HCT116 (cell line): ENCODE results near the gene PPY. TPM values are rescaled to one million over a fixed set of nuclear protein-coding genes. Genes with fewer than 3 reads are reported as not detected.

ENCODE experiments used
- ATAC-seq: fragments of 200-7000 bp; cut with Tn5 transposase; 2 replicates; pipeline ENCODE4 v1.9.1; 2020; ENCODE audit warnings: mild to moderate bottlenecking, moderate library complexity
- BruUV-seq: library from RNA; stranded (reverse); fragments of 400-500 nt; replicated peaks from 2 replicates; lab custom pipeline; 2021; lab: Mats Ljungman, UMichigan
- CTCF ChIA-PET: fragments of 300-600 bp; sonication (Branson Sonifier 250); formaldehyde crosslinking; loops from one replicate; lab custom pipeline; 2021; ENCODE audit warnings: antibody characterized with exemption; lab: Charles Lee
- POLR2A ChIA-PET: fragments of 300-600, 350-600 bp; sonication (Branson Sonifier 250); formaldehyde crosslinking; loops from one replicate; lab custom pipeline; 2021; ENCODE audit warnings: antibody characterized with exemption; lab: Charles Lee
- RAD21 ChIA-PET, 2 experiments: fragments of 300-600 bp; sonication (Branson Sonifier 250); formaldehyde crosslinking; loops; one replicate each; lab custom pipeline; 2023; ENCODE audit warnings: low total read pairs in 2 of 2; ENCODE audit not compliant: uncharacterized antibody in 2 of 2, unreplicated experiment in 2 of 2, low non-redundant PET in 1 of 2; lab: Charles Lee
- DNase-seq: peaks from one replicate; pipeline ENCODE4 v3.0.0-alpha.2; 2010; ENCODE audit warnings: low read depth, low spot score
- H2AFZ ChIP-seq: fragments of 200-600 bp; shearing (Covaris generic), sonication (generic); 2 replicates; pipeline ENCODE4 v1.6.1; 2017; ENCODE audit warnings: low read depth, mixed run types, mixed read lengths, antibody characterized with exemption, low read length; ENCODE audit not compliant: poor library complexity, severe bottlenecking
- H3K27ac ChIP-seq: 2 replicates; pipeline ENCODE4 v1.5.1; 2012; ENCODE audit warnings: low read depth, low read length
- H3K27me3 ChIP-seq: fragments of 200-600 bp; sonication (generic); 2 replicates; pipeline ENCODE4 v1.6.1; 2016; ENCODE audit warnings: mixed run types, low read length, mixed read lengths; ENCODE audit not compliant: insufficient read depth
- H3K36me3 ChIP-seq, 2 experiments: fragments of 200-500 bp in 1 of 2; fragments of 200-600 bp in 1 of 2; sonication (Bioruptor generic) in 1 of 2; sonication (generic) in 1 of 2; 2 replicates each; pipeline versions ENCODE4 v1.5.1 to v1.6.1; 2014 to 2016; ENCODE audit warnings: low read length in 2 of 2, inconsistent platforms in 1 of 2, mixed read lengths in 1 of 2, mixed run types in 1 of 2; ENCODE audit not compliant: insufficient read depth in 2 of 2, control insufficient read depth in 1 of 2
- H3K4me1 ChIP-seq, 2 experiments: fragments of 200-600 bp in 1 of 2; sonication (generic) in 1 of 2; 2 replicates each; pipeline versions ENCODE4 v1.5.1 to v1.6.1; 2012 to 2017; ENCODE audit warnings: low read length in 2 of 2, inconsistent platforms in 1 of 2, mild to moderate bottlenecking in 1 of 2, mixed read lengths in 1 of 2, mixed run types in 1 of 2, moderate library complexity in 1 of 2; ENCODE audit not compliant: insufficient read depth in 2 of 2, control insufficient read depth in 1 of 2
- H3K4me2 ChIP-seq: fragments of 200-600 bp; sonication (generic); 2 replicates; pipeline ENCODE4 v1.6.1; 2017; ENCODE audit warnings: mixed run types, low read length, mixed read lengths
- H3K4me3 ChIP-seq, 2 experiments: fragments of 200-600 bp in 1 of 2; sonication (generic) in 1 of 2; replicated peaks in 1 of 2; 2 replicates each; pipeline ENCODE4 v1.5.1; 2011 to 2016; ENCODE audit warnings: low read length in 2 of 2, control low read depth in 1 of 2, low read depth in 1 of 2, mild to moderate bottlenecking in 1 of 2, mixed read lengths in 1 of 2, mixed run types in 1 of 2
- H3K79me2 ChIP-seq: fragments of 200-600 bp; sonication (generic); 2 replicates; pipeline ENCODE4 v1.6.1; 2017; ENCODE audit warnings: mild to moderate bottlenecking, mixed run types, low read length, moderate library complexity, mixed read lengths; ENCODE audit not compliant: insufficient read depth
- H3K9ac ChIP-seq: fragments of 200-600 bp; sonication (generic); 2 replicates; pipeline ENCODE4 v1.6.1; 2016; ENCODE audit warnings: low read length, mixed read lengths
- H3K9me2 ChIP-seq: fragments of 200-600 bp; sonication (generic), shearing (Covaris generic); 2 replicates; pipeline ENCODE4 v1.6.1; 2017; ENCODE audit warnings: mixed run types, mild to moderate bottlenecking, moderate library complexity; ENCODE audit not compliant: insufficient read depth
- H3K9me3 ChIP-seq, 2 experiments: fragments of 200-500 bp in 1 of 2; fragments of 200-600 bp in 1 of 2; sonication (Bioruptor generic) in 1 of 2; sonication (generic) in 1 of 2; 2 replicates each; pipeline ENCODE4 v1.6.1; 2014 to 2017; ENCODE audit warnings: low read length in 2 of 2, mixed read lengths in 2 of 2, inconsistent platforms in 1 of 2, low read depth in 1 of 2, mild to moderate bottlenecking in 1 of 2, mixed run types in 1 of 2, moderate library complexity in 1 of 2; ENCODE audit not compliant: control insufficient read depth in 1 of 2, insufficient read depth in 1 of 2
- H4K20me1 ChIP-seq: fragments of 200-600 bp; sonication (generic), shearing (Covaris generic); 2 replicates; pipeline ENCODE4 v1.6.1; 2017; ENCODE audit warnings: mixed run types, mild to moderate bottlenecking, moderate library complexity; ENCODE audit not compliant: insufficient read depth
- SP1 ChIP-seq: IDR thresholded peaks from 2 replicates; pipeline ENCODE4 v1.6.1; 2012; ENCODE audit warnings: low read depth
- intact Hi-C: fragments of 100-400 bp; cut with micrococcal nuclease; formaldehyde crosslinking; loops from 2 replicates; pipeline ENCODE4 v1.10.0; 2022
- total RNA-seq: library from RNA; stranded (reverse); gene quantifications from one replicate; pipeline ENCODE4 v1.2.1, GENCODE V29; 2021; ENCODE audit not compliant: unreplicated experiment
- TF ChIP-seq, protein P1 (sequence below): IDR thresholded peaks from 2 replicates; pipeline ENCODE4 v1.6.1; 2012; ENCODE audit warnings: low read depth

Gene PPY
- total RNA-seq, 1 experiment from 2014 or later = not detected

DNA sequence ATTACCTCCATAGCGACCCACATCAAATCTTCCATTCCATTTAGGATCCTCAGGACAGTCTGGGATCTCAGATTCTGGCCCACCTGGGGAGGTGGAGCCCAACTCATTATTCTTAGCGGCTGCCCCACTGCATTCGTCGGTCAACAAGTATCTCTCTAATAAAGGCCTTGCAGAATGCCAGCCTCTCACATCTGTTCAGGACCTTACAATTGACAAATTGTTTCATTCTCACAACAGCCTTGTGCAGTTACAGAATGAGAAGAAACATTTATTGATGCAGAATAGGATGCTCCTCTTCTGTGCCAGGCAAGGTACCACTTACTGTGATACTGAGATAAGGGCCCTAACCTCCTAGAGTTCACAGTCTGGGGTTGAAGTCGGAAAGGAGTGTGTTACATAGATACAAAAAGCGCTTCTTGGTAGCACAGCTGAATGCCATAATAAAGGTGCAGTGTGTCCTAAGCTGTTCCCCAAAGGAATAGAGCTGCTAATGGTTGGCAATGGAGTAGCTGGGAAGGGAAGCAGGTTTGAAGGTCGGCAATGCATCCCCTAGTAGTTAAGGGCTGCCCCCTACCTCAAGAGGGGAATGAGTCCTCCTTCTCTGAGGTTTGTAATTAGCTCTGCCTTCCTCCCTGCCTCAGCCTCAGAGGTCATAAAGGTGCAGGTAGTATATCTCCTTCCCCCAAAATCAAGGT lies 32.6 kb downstream of the PPY start:
- no peak for ATAC-seq
- BruUV-seq = no TSS peak
- intact Hi-C loops = loop anchor here (10.0 kb wide), 1 partner anchor 455 kb away; the partner anchor contains the start of gene FAM171A2
- no peak for DNase-seq
- H3K4me2 ChIP-seq = no peak overlapping the region
- no peak overlapping the region for H3K4me3 ChIP-seq
- H2AFZ ChIP-seq = no peak overlapping the region
- H3K9me2 ChIP-seq = no peaks in the 10 kb centered on the region
- peaks cover 21 to 32% of the 10 kb centered on the region in 2 experiments for H3K4me1 ChIP-seq
- H3K27me3 ChIP-seq = no peaks in the 10 kb centered on the region
- H3K27ac ChIP-seq = no peak overlapping the region
- no peak overlapping the region for H3K9ac ChIP-seq
- H3K79me2 ChIP-seq = no peaks in the 10 kb centered on the region
- CTCF ChIA-PET = interaction anchor here (0.7 to 2.3 kb wide), 11 partner anchors 8 to 224 kb away, joined by 3 to 19 read pairs (median 5); partner anchors contain the start of gene HDAC5
- no peak for TF ChIP-seq SP1
- TF ChIP-seq, protein P1, sequence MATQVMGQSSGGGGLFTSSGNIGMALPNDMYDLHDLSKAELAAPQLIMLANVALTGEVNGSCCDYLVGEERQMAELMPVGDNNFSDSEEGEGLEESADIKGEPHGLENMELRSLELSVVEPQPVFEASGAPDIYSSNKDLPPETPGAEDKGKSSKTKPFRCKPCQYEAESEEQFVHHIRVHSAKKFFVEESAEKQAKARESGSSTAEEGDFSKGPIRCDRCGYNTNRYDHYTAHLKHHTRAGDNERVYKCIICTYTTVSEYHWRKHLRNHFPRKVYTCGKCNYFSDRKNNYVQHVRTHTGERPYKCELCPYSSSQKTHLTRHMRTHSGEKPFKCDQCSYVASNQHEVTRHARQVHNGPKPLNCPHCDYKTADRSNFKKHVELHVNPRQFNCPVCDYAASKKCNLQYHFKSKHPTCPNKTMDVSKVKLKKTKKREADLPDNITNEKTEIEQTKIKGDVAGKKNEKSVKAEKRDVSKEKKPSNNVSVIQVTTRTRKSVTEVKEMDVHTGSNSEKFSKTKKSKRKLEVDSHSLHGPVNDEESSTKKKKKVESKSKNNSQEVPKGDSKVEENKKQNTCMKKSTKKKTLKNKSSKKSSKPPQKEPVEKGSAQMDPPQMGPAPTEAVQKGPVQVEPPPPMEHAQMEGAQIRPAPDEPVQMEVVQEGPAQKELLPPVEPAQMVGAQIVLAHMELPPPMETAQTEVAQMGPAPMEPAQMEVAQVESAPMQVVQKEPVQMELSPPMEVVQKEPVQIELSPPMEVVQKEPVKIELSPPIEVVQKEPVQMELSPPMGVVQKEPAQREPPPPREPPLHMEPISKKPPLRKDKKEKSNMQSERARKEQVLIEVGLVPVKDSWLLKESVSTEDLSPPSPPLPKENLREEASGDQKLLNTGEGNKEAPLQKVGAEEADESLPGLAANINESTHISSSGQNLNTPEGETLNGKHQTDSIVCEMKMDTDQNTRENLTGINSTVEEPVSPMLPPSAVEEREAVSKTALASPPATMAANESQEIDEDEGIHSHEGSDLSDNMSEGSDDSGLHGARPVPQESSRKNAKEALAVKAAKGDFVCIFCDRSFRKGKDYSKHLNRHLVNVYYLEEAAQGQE = no peak
- TF ChIP-seq, all 23 proteins: peak for 0
- POLR2A ChIA-PET = interaction anchor here (0.7 to 0.8 kb wide), 2 partner anchors 12 to 259 kb away, joined by 3 to 4 read pairs; no protein-coding TSS in a partner anchor
- H3K9me3 ChIP-seq = no peaks in the 10 kb centered on the region
- no peaks in the 10 kb centered on the region for H4K20me1 ChIP-seq
- H3K36me3 ChIP-seq = no peaks in the 10 kb centered on the region
- RAD21 ChIA-PET = interaction anchor here in 1 of 2 experiments (0.7 kb wide), 1 partner anchor 37 kb away, joined by 6 read pairs; no protein-coding TSS in a partner anchor
